T-helper 2 cell (primary cell): ENCODE measurements around the gene DCANP1.
"Not testable (repeated sequence)": the region's sequence is repeated elsewhere in the genome, so short reads cannot be mapped to it uniquely, and the experiment has no call there.

Experiments used
- DNase-seq, 5 experiments: peaks; one replicate each; pipeline versions ENCODE4 v3.0.0 to v3.0.0-alpha.2; 2012 to 2022
- total RNA-seq, 2 donors: gene quantifications; one replicate each; lab custom pipeline; 2026; lab: John Stamatoyannopoulos, UW

The DCANP1 gene, protein sequence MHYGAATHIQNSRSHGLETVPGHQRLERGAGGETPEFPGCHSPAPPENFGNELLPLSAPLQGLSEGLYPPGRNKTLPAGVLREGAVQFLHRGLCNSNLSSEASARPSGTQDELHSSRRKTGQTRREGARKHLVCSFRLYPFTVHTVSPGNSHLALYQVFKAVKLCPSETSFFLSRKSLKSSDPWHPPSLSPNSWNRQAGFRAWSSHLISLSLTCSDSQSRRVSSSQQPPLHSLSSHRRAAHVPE
- 0 reads per million in 2 donors for total RNA-seq

DNA sequence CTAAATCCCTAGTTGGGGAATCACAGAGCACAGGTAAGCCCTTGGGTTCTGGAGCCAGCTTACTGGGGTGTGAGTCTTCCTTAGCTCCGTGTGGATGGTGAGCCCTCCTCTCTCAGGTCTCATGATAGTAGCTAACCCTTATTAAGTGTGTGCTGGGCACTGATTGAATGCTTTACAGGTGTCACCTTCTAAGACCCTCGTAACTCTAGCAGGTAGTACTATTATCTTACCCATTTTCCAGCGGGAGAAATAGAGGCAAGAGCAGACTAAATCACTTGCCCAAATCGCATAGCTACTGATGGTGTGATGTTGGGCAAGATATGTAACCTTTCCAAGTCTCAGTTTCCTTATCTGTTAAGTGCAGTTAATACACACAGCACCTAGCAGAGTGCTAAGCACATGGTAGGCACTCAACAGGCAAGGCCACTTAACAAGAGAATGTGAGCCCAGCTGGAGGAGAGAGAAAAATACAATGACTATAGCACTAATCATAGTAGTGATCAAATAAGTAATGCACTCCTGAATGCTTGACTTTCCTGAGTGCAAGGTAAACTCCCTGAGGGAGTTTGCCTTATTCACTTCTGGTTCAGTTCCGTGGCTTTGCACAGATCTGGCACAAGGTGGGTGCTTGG, at the start of gene DCANP1:
DCANP1 (minus strand) TSS at position 51 of the 632 bp plus-strand sequence. CDS start 240 bp downstream, outside the sequence.
- DNase-seq, result no peak

DNA sequence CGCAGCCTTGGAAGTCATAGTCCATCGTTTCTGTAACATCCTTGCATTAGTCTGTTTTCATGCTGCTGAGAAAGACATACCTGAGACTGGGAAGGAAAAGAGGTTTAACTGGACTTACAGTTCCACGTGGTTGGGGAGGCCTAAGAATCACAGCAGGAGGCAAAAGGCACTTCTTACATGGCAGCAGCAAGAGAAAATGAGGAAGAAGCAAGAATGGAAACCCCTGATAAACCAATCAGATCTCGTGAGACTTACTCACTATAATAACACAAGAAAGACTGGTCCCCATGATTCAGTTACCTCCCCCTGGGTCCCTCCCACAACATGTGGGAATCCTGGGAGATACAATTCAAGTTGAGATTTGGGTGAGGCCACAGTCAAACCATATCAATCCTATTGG, 48.4 kb upstream of the DCANP1 start:
- not testable (repeated sequence) for DNase-seq

DNA sequence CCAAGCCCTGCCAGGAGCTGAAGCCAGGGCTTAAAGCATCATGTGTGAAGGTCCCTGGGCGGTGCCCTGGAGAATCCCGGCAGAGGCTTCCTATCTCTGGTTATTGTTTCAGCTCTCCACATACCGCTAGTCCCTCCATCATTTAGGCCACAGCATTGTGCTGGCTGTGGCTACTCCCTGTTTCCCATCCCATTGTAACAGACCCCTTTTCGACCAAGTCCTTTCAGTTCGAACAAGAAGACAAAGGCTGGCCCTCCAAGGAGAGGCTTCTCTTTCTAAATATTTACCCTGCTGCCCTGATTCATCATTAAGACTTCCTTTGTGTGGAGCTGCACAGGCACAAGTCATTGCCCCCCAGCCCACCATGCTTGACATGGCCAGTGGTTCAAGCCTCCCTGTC, 47.0 kb upstream of the DCANP1 start:
- no peak for DNase-seq

DNA sequence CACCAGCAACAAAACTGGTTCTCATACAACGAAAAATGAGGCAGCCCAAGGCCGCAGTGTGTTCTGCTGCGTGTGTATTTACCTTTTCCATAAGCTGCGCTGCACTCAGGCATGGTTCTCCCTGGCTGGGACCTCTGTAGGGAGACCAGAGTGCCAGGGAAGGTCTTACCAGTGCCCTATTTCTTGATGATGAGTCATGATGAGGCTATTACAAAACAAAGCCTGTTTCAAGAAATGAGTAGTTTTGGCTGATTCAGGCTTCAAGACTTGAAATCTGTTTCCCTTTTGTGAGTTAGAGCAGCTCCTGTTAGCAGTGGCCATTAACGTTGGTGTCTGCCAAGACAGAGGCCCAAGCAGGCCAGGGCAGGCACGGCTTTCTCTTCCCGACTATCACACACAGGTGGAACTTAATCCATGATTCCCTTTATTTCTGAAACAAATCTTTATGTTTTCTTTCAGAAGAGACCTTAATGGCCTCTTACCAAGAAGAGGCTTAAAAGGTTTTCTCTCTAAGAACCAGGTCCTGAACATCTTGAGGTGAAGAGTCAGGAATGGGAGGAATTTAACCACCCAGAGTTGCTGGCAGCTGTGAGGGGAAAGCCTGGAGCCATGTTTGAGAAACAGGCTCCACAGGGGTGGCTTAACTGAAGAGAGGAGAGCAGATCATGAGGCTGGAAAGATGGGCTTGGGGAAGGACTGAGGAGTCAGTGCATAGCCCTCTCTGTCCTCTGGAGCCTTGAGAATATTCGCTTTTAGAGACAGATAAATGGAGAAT, 46.4 kb upstream of the DCANP1 start:
- no peak for DNase-seq

DNA sequence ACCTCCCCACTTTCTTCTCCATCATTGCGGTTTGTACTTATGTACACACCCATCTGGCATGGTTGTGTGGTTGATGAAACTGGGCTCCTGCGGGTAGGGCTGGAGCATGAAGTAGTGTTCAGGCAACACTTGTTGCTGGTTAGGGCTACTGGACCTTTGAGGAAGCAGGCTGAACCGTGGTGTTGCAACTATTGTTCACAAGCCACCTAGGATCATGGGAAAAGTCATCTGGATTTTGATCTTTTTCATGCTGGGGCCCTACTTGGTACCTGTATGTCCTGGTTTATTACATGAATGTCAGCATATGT, 45.1 kb upstream of the DCANP1 start:
- no peak for DNase-seq

DNA sequence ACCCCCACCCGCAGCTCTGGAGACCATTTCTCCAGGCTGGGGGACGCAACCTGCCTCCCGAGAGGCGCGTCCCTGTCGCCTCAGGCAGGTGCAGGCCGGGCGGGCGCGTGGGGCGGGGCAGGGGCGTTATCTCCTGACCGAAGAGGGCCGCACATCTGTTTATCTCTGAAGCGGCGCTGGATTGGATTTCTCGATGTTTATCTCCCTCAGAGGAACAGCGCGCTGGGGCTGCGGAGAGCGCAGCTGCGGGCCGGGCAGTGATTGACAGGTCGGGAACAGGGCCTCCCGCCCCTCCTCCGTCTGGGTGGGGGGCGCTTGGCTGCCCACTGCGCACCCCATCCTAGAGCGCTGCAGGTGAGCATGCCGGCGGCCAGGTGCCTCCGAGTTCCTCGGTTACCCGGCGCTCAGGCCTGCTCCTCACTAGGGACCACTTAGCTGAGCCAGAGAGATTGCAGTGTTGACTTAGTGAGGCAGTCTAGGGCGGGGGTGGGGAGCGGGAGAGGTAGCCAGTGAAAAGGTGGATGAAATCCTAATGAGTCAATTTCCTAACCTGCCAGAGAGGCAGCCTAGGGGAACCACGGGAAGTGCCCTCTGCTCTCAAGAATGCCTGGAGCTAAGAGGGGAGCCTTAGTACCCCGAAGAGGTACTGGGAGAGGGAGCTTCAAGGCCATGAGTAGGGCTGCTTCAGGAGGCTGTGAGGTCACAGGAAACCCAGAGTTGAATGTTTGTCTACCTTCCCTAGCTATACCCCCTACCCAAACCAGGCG, 44.6 kb upstream of the DCANP1 start:
- DNase-seq, result no peak

DNA sequence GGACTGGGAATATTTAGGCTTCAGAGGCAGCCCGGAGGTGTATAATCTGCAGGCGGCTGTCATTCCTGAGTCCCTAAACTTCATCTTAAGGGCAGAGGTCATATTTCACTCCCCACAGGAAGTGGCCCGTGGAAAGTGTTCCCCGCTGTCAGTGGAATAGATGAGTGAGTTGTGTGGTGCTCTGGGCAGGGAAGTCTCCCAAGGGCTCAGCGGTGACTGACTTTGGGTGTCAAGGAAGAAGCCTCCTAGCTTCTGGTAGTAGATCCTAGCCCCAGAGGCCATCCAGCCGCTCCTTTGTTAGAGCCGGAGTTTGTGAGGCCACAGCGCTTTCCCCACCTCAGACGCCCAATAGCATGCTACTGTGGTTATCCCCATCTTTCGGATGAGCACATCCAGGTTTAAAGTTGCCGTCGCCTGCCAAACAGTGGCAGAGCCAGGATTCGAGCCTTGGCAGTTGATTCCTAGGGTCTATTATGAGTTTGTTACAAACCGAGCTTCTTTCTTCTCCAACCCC, 43.9 kb upstream of the DCANP1 start:
- DNase-seq, result no peak

DNA sequence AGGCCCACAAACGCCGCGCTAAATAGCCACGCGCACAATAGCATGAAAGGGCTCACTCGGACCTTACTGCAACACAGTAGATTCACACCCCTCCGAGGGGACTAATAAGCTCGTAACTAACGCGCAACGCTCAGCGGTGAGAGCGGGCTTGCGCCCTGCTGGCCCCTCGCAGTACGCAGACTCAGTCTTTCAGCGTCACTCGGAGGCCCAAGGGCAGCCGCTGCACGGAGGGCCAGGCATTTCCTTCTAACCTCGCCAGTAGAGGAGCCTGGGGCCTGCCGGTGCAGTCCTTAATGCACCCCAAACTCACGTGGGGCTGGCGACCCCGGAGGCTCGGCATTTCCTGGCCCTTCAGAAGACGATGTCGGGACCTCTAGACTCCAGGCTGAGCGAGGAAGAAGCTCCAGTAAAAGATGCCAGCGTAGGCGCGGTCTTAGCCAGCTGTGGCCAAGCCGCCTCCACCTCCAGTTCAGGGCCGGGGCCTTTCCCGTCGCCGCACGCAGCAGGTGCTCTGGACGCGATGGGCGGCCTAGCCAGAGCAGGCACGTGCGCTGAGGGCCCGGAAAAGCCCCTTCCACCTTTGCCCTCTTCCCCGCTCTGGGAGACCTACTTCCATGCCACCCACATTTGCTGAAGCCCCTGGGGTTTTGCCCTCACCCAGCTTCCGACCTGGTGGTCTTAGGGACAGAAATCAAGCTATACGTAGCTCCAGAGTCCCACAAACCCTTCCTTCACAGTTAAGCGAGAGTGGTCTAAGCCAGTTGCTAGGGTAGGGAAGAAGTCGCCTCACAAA, 43.3 kb upstream of the DCANP1 start:
- no peak for DNase-seq

DNA sequence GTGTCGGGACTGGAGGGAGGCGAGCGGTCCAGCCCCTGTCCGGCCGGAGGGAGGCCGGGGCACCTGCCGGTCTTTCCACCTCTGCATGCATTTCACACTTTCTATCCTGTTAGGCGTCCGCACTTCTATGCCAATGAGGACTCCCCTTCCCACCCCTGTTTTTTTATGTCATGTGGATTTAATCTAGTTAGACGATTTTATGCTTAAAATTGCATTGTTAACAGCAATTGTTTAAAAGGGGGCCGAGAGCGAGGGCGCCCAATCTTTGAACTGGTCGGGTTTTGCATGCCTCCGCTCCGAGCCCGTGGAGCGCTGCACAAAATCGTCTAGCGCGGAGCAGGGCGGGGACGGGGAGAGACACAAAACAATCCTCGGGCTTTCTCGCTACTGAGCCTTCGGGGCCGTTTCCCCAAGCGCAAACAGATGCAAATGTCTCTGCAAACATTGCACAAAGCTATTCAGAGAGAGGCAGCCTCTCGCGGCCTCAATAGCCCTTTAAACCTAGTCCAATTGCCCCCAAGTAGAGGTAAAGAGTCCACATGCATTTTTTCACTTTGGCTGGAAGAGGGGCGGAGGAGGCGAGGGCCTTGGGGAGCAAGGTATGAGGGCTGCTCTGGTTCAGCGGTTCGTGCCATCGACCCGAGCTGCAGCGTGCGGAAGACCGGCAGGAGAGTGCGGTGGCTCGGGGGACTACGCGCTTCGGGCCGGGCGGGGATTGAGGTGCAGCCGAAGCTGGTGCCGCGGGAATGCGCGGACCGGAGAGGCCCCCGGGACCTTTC, 42.5 kb upstream of the DCANP1 start:
- peak in 1 of 5 experiments; percentile 9 for DNase-seq

DNA sequence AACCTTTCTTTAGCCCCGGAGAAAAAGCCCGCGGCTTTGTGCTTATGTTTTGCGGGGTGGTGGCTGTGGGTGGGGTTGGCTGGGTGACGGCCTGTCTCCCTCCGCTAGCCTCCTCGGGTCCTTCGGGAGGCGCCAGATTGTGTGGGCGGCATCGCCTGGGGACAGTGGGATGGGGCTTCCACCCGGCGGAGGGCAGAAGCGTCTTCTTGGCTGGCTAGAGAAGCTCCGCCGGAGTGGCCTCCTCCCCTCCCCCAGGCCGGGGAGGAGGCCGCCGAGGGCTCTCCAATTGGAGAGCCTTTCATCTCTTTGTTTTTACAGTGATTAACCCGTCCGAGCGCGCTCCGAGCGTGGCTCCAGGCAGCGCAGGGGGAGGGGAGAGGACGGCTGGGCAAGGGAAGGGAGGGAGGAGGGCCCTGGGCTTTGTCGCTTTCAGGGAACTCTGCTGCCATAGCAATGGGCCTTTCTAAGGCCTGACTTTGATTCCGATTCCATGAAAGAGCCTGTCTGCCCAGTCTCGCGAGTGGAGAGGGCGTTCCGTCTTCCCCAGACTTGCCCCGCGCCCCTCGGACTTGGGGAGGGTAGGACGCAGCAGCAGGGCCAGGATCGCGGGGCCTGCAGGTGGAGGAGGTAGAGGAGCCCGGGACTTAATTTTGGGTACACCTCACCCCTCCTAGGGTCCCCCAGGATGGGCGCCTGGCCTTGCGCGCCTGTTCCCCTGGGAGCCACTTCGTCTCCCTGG, 41.7 kb upstream of the DCANP1 start:
- DNase-seq, result no peak

DNA sequence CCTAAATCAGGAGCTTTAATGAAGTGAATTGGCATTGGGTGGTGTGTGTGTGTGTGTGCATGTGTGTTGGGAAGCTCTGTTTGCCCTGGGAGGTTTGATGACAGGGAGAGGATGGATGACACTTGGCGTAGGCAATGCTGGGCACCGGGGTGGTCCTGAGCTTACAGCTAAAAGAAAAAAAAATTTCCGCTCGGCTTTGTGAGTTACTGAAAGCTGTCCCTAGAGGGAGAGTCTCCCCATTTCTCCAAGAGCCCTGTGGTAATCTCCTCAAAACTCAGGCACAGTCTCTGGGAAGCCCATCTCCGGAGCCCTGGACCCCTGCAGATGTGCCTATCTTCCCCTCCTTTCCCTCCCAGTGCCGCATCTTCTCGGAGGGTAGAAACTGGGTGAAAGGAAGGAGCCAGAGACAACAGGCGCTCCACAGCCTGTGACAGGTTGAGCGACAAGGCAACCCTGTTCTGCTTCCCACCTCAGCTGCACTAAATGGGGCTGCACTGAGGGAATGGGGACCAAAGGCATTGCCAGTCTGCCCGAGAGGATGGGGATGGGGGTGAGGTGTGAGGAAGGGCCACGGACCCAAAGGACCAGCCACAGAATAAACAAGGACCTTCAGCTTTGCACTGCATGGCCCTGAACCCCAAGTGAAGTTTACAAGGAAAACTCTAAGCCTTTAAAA, 40.8 kb upstream of the DCANP1 start:
- no peak for DNase-seq

DNA sequence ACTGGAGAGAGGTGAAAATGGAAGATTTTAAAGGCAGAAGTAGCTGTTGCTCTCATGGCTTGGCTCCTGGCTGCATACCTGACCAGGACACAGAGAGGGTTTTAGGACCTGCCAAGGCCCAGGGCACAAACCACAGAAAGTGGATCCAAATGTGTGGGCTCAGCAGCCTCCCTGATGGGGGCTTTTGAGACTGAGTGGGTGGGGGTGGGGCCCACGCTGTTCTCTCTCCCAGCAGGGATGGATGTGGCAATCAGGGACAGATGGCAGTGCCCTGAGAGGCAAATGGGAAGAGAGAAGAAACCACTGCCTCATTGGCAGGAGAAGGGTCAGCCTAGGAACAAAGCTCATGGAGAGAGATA, 39.9 kb upstream of the DCANP1 start:
- DNase-seq, result no peak

DNA sequence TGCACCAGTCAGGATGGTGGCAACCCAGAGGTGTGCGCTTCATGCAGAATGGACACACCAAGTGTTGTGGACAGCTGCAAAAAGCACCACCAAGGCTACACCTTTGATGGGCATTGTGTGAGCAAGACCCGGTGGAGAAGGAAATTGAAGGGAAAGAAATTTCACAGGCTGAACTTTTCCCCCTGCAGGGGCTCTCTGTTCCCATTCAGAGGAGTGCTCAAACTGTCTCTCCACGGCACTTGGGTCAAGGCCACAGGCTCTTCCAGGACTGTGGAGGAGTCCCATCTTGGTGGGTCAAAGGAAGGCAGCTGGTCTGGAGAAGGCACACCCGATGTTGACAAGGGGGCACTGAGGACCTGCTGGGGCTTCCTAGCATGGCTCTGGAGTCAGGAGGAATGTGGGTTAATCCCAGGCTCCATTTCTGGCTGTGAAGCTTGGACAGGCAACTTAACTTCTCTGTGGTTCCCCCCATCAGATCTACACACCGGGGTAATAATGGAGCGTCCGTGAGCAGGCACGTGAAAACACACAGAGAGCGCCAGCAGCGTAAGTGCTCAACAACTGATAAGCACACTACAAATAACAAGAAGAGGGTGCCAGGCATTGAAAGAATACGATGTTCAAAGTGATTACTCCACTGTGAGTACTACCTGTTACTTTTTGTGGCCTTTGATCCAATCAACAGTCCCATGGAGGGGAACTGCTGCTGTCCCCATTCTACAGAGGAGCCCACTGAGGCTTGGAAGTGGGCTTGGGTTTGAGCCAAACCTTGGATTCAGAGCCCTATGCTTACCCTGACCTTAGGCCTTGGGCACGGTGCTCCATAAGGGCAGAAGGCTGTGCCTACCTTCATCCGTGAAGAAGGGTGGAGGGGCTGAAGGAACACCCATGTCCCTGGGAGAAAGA, 39.2 kb upstream of the DCANP1 start:
- DNase-seq, result no peak

DNA sequence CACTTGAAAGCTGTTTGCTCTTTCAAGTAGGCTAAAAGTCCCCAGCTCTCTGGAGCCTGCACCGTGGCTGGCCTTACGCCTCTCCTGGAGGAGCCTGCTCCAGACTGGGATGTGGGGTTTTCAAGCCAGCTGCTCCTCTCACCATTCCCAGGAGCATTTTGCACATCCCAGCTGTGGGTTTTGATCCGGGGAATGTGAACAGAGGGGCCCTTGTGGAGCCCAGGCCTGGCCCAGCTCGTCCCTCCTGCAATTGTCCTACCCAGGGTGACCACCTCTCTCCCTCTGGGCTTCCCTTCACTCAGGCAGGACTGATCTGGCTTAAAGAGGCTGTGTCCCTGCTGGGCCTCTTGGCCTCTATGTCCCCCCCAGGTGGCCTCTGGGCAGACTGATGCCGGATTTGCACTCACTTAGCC, 37.5 kb upstream of the DCANP1 start:
- DNase-seq, result no peak

DNA sequence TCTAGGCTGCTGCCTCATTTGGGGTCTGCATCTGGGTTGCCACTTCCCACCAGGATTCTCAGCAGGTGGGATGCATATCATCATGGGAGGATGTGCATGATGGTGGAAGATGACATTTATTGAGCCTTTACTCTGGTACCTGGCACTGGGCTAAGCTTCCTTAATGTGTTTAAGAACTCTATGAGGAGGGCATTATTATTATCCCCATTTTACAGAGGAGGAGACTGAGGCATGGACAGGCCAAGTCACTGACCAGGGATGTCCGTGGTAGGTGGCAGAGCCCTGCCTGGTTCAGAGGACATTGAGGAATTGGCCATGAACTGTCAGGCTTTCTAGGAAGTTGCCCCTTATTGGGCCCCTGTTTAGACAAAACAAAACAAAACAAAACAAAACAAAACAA, 36.1 kb upstream of the DCANP1 start:
- DNase-seq, result no peak

DNA sequence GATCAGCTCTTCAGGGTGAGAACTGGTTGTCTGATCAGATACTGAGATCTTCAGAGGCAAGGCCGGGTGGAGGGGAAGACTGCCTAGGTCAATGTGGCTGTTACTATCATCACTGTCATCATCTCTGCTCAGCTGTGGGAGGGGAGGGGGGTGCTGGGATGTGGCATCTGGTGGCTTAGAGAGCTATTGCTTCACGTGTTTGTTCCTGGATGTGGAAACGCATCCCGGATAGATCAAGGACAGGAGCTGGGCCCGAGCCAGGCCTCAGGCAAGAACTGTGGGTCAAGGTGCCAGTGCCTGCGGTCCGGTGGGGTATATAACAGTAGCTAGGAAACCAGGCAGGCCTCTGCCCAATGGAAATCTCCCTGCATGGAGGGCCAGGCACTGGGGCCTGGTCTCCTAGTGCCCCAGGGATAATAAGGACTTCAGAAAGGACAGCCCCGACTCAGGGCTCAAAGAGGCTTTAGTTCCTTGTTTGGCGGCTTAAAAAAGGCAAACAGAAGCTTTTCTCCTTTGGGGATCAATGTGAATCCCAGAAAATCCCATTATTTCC, 35.3 kb upstream of the DCANP1 start:
- DNase-seq, result no peak

DNA sequence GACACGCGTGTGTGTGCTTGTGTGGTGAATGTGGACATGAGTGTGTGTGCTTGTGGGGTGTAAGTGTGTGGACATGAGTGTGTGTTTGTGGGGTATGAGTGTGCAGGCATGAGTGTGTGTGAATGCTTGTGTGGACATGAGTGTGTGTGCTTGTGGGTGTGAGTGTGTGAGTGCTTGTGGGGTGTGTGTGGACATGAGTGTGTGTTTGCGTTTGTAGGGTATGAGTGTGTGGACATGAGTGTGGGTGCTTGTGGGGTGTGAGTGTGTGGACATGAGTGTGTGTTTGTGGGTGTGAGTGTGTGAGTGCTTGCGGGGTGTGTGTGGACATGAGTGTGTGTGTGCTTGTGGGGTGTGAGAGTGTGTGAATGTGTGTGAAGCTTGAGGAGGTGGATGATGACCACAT, 34.8 kb upstream of the DCANP1 start:
- no peak for DNase-seq

DNA sequence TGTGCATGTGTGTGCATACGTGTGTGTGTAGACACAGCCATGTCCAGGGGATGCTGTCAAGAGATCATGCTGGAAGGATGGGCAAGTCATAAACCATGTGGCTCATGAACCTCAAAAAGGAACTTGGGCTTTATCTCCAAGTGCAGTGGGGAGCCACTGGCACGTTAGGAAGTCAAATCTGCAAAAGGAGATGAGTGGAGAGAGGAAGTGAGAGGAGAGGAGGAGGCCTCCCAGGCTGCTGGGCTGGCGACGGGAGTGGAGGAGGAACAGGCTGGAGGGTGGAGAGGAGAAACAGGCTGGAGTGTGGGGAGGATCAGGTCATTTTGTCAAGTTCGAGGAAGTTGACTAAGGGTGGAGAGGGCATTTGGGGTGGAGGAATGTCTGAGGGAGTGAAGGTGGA, 34.2 kb upstream of the DCANP1 start:
- no peak for DNase-seq

DNA sequence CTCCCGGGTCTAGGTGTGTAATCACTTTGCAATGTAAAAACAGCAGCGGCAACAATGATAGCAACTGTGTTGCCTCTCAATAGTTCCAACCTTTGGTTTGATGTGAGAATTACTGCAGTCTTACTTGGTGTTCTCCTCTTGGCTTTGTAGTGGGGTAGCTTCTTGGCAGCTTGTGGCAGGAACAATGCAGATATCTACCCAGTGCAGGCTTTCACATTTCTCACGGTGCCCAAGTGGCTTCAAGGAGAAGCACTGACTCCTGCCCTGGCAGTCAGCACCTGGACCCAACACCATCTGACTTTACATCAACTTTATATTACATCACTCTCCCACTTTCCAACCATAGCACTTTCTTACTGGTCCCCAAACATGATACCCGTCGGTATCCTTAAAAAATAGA, 33.4 kb upstream of the DCANP1 start:
- no peak for DNase-seq
